ENCODE data around the gene CDC42BPG. TPM values are rescaled to one million over a fixed set of nuclear protein-coding genes. Genes with fewer than 3 reads are reported as not detected.

The CDC42BPG gene
- total RNA-seq, 1 experiment from 2014 or later: 4.1 TPM

DNA sequence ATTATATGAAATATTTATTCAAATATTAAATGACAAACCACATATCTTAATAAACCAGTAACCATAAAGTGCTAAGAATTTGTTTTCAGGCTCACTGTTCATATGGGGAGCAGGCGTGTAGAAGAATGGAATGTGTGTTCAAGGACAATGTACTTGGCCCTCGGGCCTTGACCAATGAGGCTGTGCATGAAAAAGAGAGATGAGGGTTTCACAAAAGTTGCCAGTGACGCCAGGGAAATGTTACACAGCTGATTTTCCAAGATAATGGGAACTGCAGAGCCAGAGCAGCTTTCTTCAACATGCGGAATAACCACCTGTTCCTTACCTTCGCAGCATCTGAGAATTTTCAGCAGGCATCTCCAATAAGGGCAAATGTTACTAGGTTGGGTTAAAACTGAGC is 70.3 kb downstream of the CDC42BPG start:
- TF ChIP-seq POLR2AphosphoS5 (IDR thresholded peaks at IDR 0.05; ENCODE audit: low read depth, low read length): no peak
- ChIA-PET POLR2A (interaction anchor here (0.7 kb wide), 1 partner anchor 392 kb away, joined by 7 read pairs; no protein-coding TSS in a partner anchor), CTCF (no interaction called here)
- ATAC-seq (no peak), DNase-seq (ENCODE audit: low read depth, low spot score) (no peak)
- no peak overlapping the region for H3K27ac ChIP-seq (ENCODE audit: low read length)
- H3K36me3 ChIP-seq (ENCODE audit: control insufficient read depth, insufficient read depth, low read length): peaks cover 78% of the 10 kb centered on the region
- in situ Hi-C loops (cut with HindIII; ENCODE audit: low pct_unique_long_range_greater_than_20kb, low sequenced_read_pairs) (no loop called here), intact Hi-C loops (cut with micrococcal nuclease; ENCODE audit: unreplicated experiment) (no loop called here)
- H3K27me3 ChIP-seq (ENCODE audit: control insufficient read depth, insufficient read depth, low read length): no peaks in the 10 kb centered on the region
- H3K4me3 ChIP-seq (ENCODE audit: low read depth in 2 of 2, low read length in 2 of 2): no peak overlapping the region
- no TSS peak for BruUV-seq (replicated peaks)
- peaks cover 13% of the 10 kb centered on the region for H3K4me1 ChIP-seq (ENCODE audit: control insufficient read depth, insufficient read depth, low read length)
- H3K9me3 ChIP-seq (ENCODE audit: control insufficient read depth, insufficient read depth, low read depth, low read length): no peaks in the 10 kb centered on the region

Other genes starting within 250 kb of the CDC42BPG start
- gene NRXN2, start 121.5 kb downstream of the CDC42BPG start, total RNA-seq (2021; ENCODE audit: unreplicated experiment): 0.15 TPM
- gene RASGRP2, start 100.5 kb downstream of the CDC42BPG start, total RNA-seq (2021; ENCODE audit: unreplicated experiment): 3.7 TPM
- 0.39 TPM for gene PYGM, start 84.7 kb downstream of the CDC42BPG start, total RNA-seq (2021; ENCODE audit: unreplicated experiment)
- 360 TPM for gene SF1, start 66.1 kb downstream of the CDC42BPG start, total RNA-seq (2021; ENCODE audit: unreplicated experiment)
- gene MAP4K2, start 41.4 kb downstream of the CDC42BPG start, total RNA-seq (2021; ENCODE audit: unreplicated experiment): 46.4 TPM
- 54.5 TPM for gene MEN1, start 34.1 kb downstream of the CDC42BPG start, total RNA-seq (2021; ENCODE audit: unreplicated experiment)
- gene EHD1, start 34.0 kb upstream of the CDC42BPG start, total RNA-seq (2021; ENCODE audit: unreplicated experiment): 186 TPM
- gene ATG2A, start 72.6 kb upstream of the CDC42BPG start, total RNA-seq (2021; ENCODE audit: unreplicated experiment): 28.8 TPM
- gene PPP2R5B, start 80.0 kb upstream of the CDC42BPG start, total RNA-seq (2021; ENCODE audit: unreplicated experiment): 14.0 TPM
- not detected for gene GPHA2, start 91.2 kb upstream of the CDC42BPG start, total RNA-seq (2021; ENCODE audit: unreplicated experiment)
- not detected for gene MAJIN, start 127.5 kb upstream of the CDC42BPG start, total RNA-seq (2021; ENCODE audit: unreplicated experiment)
- 1.6 TPM for gene BATF2, start 152.3 kb upstream of the CDC42BPG start, total RNA-seq (2021; ENCODE audit: unreplicated experiment)
- 177 TPM for gene ARL2, start 169.5 kb upstream of the CDC42BPG start, total RNA-seq (2021; ENCODE audit: unreplicated experiment)
- 51.5 TPM for gene SNX15, start 182.8 kb upstream of the CDC42BPG start, total RNA-seq (2021; ENCODE audit: unreplicated experiment)
- gene SAC3D1, start 196.6 kb upstream of the CDC42BPG start, total RNA-seq (2021; ENCODE audit: unreplicated experiment): 55.6 TPM
- gene NAALADL1, start 213.9 kb upstream of the CDC42BPG start, total RNA-seq (2021; ENCODE audit: unreplicated experiment): 0.23 TPM
- 92.9 TPM for gene CDCA5, start 239.4 kb upstream of the CDC42BPG start, total RNA-seq (2021; ENCODE audit: unreplicated experiment)
- 68.4 TPM for gene ZFPL1, start 239.6 kb upstream of the CDC42BPG start, total RNA-seq (2021; ENCODE audit: unreplicated experiment)